Kidney epithelial cell (primary cell): ENCODE measurements around the gene BMP4. TPM values are rescaled to one million over a fixed set of nuclear protein-coding genes. Genes with fewer than 3 reads are reported as not detected.

Experiments
- DNase-seq: peaks from one replicate; pipeline ENCODE4 v3.0.0-alpha.2; 2010; ENCODE audit warnings: low read depth
- H3K27me3 ChIP-seq: 2 replicates; pipeline ENCODE4 v1.6.0; 2011; ENCODE audit warnings: low read length; ENCODE audit not compliant: control insufficient read depth, insufficient read depth
- H3K36me3 ChIP-seq: 2 replicates; pipeline ENCODE4 v1.5.1; 2011; ENCODE audit warnings: low read length; ENCODE audit not compliant: control insufficient read depth, insufficient read depth
- H3K4me3 ChIP-seq: 2 replicates; pipeline ENCODE4 v1.5.1; 2011; ENCODE audit warnings: low read depth, mild to moderate bottlenecking, control low read depth, low read length
- total RNA-seq: library from RNA; depleted of rRNA; stranded (reverse); fragments of >200 nt; gene quantifications from 2 replicates; pipeline ENCODE4 v1.2.3, GENCODE V29; 2015
- TF ChIP-seq, protein P1 (sequence below): IDR thresholded peaks from 2 replicates; pipeline ENCODE4 v1.5.1; 2011; ENCODE audit warnings: mild to moderate bottlenecking, moderate library complexity, low read length, control low read depth, inconsistent platforms; ENCODE audit not compliant: insufficient read depth, poor library complexity, severe bottlenecking

BMP4 gene
- total RNA-seq, 1 donor from 2014 or later: 3.1 TPM

- Histone ChIP-seq H3K36me3 (peaks cover 2% of the 10 kb centered on the region), H3K4me3 (peak overlapping the region; percentile 11), H3K27me3 (peaks cover 9% of the 10 kb centered on the region)
- no peak for DNase-seq
- TF ChIP-seq, protein P1, sequence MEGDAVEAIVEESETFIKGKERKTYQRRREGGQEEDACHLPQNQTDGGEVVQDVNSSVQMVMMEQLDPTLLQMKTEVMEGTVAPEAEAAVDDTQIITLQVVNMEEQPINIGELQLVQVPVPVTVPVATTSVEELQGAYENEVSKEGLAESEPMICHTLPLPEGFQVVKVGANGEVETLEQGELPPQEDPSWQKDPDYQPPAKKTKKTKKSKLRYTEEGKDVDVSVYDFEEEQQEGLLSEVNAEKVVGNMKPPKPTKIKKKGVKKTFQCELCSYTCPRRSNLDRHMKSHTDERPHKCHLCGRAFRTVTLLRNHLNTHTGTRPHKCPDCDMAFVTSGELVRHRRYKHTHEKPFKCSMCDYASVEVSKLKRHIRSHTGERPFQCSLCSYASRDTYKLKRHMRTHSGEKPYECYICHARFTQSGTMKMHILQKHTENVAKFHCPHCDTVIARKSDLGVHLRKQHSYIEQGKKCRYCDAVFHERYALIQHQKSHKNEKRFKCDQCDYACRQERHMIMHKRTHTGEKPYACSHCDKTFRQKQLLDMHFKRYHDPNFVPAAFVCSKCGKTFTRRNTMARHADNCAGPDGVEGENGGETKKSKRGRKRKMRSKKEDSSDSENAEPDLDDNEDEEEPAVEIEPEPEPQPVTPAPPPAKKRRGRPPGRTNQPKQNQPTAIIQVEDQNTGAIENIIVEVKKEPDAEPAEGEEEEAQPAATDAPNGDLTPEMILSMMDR: no peak
Observed at GRCh38 chr14:53951627-53952303, 4.9 kb downstream of the BMP4 start.

GRCh38 chr14:53951243-53951626 lies 5.4 kb downstream of the BMP4 start:
- no peak for DNase-seq
- no peak overlapping the region for H3K4me3 ChIP-seq
- H3K36me3 ChIP-seq: peaks cover 2% of the 10 kb centered on the region
- peaks cover 11% of the 10 kb centered on the region for H3K27me3 ChIP-seq
- TF ChIP-seq, protein P1: no peak

GRCh38 chr14:53950031-53950793 lies 6.4 kb downstream of the BMP4 start:
- peaks cover 2% of the 10 kb centered on the region for H3K36me3 ChIP-seq
- TF ChIP-seq, protein P1: no peak
- peaks cover 8% of the 10 kb centered on the region for H3K27me3 ChIP-seq
- DNase-seq: no peak
- no peak overlapping the region for H3K4me3 ChIP-seq

DNA sequence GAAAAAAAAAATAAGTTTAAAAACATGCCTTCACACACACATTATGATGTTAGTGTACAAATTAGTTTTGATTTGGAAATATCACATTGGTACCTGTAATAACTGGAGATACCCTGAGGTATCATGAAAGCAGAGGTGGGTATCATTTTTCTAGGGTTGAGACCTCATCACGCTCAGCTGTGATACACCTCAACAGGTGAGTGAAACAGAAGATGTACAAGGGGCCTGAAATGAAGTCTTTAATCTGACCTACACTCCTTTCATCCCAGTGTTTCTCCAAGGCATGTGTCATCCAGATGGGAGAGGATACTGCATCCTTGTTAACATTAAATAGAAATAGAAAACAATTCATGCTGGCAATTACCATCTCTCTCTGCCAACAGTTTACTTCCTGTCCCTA lies 7.4 kb downstream of the BMP4 start:
- Histone ChIP-seq H3K36me3 (peaks cover 2% of the 10 kb centered on the region), H3K4me3 (no peak overlapping the region), H3K27me3 (peaks cover 8% of the 10 kb centered on the region)
- no peak for DNase-seq
- TF ChIP-seq, protein P1: no peak

DNA sequence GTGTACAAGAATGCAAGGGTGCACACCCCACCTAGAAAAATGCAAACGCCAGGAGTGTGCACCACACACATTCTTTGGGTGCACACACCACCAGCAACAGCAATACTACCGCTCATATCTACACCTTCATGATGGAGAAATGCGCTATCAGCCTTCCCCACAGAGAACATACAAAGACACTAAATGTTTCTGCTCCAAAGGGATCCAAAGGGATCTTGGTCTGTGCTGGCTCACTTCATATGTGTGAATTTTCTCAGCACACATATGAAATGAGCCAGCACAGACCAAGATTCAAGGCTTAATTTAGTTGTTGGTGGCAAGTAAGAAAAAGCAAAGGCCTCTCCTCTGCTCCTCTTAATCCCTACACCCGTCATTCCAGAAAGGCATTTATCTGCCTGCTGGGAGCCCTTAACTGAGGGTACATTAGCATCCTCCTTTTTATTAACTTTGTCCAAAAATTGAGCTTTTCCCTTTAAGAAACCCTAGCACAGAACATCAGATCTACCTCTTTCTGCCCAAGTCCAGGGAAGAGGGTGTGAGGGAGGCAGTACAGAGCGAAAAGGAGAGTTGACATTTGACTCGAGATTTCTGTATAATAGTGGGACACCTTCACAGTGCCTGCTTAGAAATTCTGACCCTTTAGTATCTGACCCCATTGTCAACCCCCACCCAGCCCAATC lies 8.3 kb downstream of the BMP4 start:
- H3K36me3 ChIP-seq: peaks cover 2% of the 10 kb centered on the region
- DNase-seq: no peak
- no peak overlapping the region for H3K4me3 ChIP-seq
- peaks cover 8% of the 10 kb centered on the region for H3K27me3 ChIP-seq
- TF ChIP-seq, protein P1: no peak
